Natural killer cell (primary cell): ENCODE results near the gene LPO. TPM values are rescaled to one million over a fixed set of nuclear protein-coding genes. Genes with fewer than 3 reads are reported as not detected.

Experiments used
- ATAC-seq, 3 donors: fragments of 150-1000 bp in 2 of 3; fragments of 200-7000 bp in 1 of 3; cut with Tn5 transposase; 1 replicate in 1 of 3; 2 replicates in 2 of 3; pipeline ENCODE4 v1.10.0; 2021; ENCODE audit warnings: mild to moderate bottlenecking in 2 of 3, moderate library complexity in 2 of 3
- DNase-seq, 2 donors: peaks; one replicate each; pipeline versions ENCODE4 v3.0.0 to v3.0.0-alpha.2; 2013 to 2021; ENCODE audit warnings: mixed read lengths in 1 of 2
- H3K27ac ChIP-seq: one replicate; pipeline ENCODE4 v1.5.1; 2013; ENCODE audit warnings: mild to moderate bottlenecking, low read length
- H3K27me3 ChIP-seq: one replicate; pipeline ENCODE4 v1.6.1; 2013; ENCODE audit warnings: low read length; ENCODE audit not compliant: control insufficient read depth, insufficient read depth
- H3K36me3 ChIP-seq: one replicate; pipeline ENCODE4 v1.6.1; 2013; ENCODE audit warnings: low read length; ENCODE audit not compliant: control insufficient read depth, insufficient read depth
- H3K4me1 ChIP-seq: one replicate; pipeline ENCODE4 v1.6.1; 2013; ENCODE audit warnings: low read length; ENCODE audit not compliant: control insufficient read depth, insufficient read depth
- H3K4me3 ChIP-seq: one replicate; pipeline ENCODE4 v1.5.1; 2013; ENCODE audit warnings: low read length
- H3K9me3 ChIP-seq: one replicate; pipeline ENCODE4 v1.6.1; 2013; ENCODE audit warnings: low read length; ENCODE audit not compliant: control insufficient read depth, insufficient read depth
- H3K27ac Mint-ChIP-seq, 2 donors: one replicate each; pipeline ENCODE4 v1.8.0; 2022; ENCODE audit warnings: mild to moderate bottlenecking in 2 of 2, mixed read lengths in 2 of 2, moderate library complexity in 1 of 2
- H3K27me3 Mint-ChIP-seq, 2 donors: one replicate each; pipeline ENCODE4 v1.8.0; 2022; ENCODE audit warnings: low read depth in 2 of 2, mixed read lengths in 2 of 2
- H3K36me3 Mint-ChIP-seq: one replicate; pipeline ENCODE4 v1.8.0; 2022; ENCODE audit warnings: mixed read lengths
- H3K4me1 Mint-ChIP-seq, 2 donors: one replicate each; pipeline ENCODE4 v1.8.0; 2022; ENCODE audit warnings: mixed read lengths in 2 of 2
- H3K4me3 Mint-ChIP-seq: one replicate; pipeline ENCODE4 v1.8.0; 2022; ENCODE audit warnings: mild to moderate bottlenecking, moderate library complexity, mixed read lengths
- H3K9me3 Mint-ChIP-seq, 2 donors: one replicate each; pipeline ENCODE4 v1.8.0; 2022; ENCODE audit warnings: mixed read lengths in 2 of 2
- WGBS: methylation state at CpG from one replicate; pipeline ENCODE4 v1.1.7; 2013; ENCODE audit warnings: missing lambda C conversion rate; ENCODE audit not compliant: insufficient coverage; 5-methylcytosine and 5-hydroxymethylcytosine counted together
- intact Hi-C: fragments of 100-400 bp; cut with micrococcal nuclease; formaldehyde crosslinking; loops from one replicate; pipeline ENCODE4 v1.14.2; 2022
- total RNA-seq, 4 donors: library from RNA; stranded (reverse); fragments of 120-200 nt in 1 of 4; gene quantifications; one replicate each; pipeline versions ENCODE4 v1.2.3 to v1.2.4, GENCODE V29; 2013 to 2022
- TF ChIP-seq, protein P1 (sequence below): fragments of 200-600 bp; IDR thresholded peaks from one replicate; pipeline ENCODE4 v1.8.0; 2022; ENCODE audit warnings: antibody characterized with exemption

LPO gene
- total RNA-seq, 3 donors from 2014 or later (not counting 1 experiment from before 2014, with no cell fraction given): not detected

DNA sequence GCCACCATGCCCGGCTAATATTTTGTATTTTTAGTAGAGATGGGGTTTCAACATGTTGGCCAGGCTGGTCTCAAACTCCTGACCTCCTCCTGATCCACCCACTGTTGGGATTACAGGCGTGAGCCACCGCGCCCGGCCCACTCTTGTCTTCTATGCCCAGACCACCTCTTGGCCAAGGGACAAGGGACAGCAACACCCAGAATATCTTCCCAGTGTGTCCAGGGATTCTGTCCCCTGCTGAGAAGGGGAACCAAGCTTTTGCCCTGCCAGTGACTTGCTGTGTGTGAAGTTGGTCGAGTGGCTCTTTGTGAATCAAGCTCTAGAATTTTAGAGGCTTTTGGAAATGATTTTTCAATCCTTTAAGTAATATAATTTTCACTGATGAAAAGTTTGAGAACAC is 44.1 kb downstream of the LPO start:
- peaks cover 5 to 9% of the 10 kb centered on the region in 2 donors for H3K4me1 Mint-ChIP-seq
- Histone ChIP-seq H3K4me1 (peaks cover 12% of the 10 kb centered on the region), H3K4me3 (no peak overlapping the region), H3K27me3 (no peaks in the 10 kb centered on the region), H3K36me3 (no peaks in the 10 kb centered on the region), H3K27ac (no peak overlapping the region), H3K9me3 (no peaks in the 10 kb centered on the region)
- no peaks in the 10 kb centered on the region for H3K36me3 Mint-ChIP-seq
- TF ChIP-seq, protein P1, sequence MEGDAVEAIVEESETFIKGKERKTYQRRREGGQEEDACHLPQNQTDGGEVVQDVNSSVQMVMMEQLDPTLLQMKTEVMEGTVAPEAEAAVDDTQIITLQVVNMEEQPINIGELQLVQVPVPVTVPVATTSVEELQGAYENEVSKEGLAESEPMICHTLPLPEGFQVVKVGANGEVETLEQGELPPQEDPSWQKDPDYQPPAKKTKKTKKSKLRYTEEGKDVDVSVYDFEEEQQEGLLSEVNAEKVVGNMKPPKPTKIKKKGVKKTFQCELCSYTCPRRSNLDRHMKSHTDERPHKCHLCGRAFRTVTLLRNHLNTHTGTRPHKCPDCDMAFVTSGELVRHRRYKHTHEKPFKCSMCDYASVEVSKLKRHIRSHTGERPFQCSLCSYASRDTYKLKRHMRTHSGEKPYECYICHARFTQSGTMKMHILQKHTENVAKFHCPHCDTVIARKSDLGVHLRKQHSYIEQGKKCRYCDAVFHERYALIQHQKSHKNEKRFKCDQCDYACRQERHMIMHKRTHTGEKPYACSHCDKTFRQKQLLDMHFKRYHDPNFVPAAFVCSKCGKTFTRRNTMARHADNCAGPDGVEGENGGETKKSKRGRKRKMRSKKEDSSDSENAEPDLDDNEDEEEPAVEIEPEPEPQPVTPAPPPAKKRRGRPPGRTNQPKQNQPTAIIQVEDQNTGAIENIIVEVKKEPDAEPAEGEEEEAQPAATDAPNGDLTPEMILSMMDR: no peak
- H3K4me3 Mint-ChIP-seq: no peak overlapping the region
- intact Hi-C loops: no loop called here
- H3K27ac Mint-ChIP-seq: no peak overlapping the region
- ATAC-seq: no peak
- 90% methylated on average over 4 of the region's 6 CpGs for WGBS
- H3K27me3 Mint-ChIP-seq: peaks cover 21 to 23% of the 10 kb centered on the region in 2 donors
- no peak for DNase-seq
- no peaks in the 10 kb centered on the region for H3K9me3 Mint-ChIP-seq

DNA sequence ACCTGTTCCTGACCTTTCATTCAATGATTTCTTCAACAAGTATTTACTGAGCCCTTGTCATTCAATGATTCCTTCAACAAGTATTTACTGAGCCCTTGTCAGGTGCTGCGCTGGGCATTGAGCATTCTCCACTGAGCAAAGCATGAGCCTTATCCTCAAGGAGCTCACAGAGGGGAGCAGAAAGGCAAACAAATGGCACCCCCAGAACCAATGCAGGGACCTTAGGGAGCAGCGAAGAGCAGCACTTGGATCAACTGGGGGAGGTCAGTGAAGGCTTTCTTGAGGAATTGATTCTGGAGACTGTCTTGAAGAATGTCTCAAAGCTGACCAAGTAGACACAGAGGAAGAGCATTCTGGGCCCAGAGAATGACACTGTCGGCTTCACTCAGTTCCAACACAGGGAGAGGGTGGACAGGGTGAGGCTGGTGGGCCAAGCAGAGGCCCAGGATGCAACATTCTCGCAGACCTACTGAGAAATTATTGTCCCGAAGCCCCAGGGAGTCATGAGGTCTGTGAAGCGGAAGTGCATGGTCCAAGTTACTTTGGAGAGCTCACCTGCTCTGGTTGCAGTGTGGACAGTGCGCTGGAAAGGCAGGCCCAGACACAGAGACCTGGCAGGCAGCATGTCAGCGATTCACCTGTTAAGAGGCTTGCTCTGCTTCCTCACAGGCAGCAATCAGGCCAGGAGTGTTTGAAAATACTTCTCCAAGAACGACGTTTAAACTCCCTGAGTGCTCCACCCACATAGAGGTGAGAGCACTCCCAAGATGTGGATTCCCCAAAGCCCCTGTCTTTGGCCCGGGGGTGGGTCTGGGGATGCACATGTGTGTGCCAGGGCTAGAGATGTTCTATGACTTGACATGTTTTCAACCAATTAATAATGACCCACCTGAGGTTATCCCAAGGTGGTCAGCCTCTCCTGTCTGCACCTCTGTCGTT is 45.6 kb downstream of the LPO start:
- H3K27ac Mint-ChIP-seq: no peak overlapping the region
- ATAC-seq: no peak
- intact Hi-C loops: no loop called here
- H3K27me3 Mint-ChIP-seq: peaks cover 20 to 33% of the 10 kb centered on the region in 2 donors
- Histone ChIP-seq H3K4me3 (no peak overlapping the region), H3K9me3 (no peaks in the 10 kb centered on the region), H3K27me3 (no peaks in the 10 kb centered on the region), H3K27ac (no peak overlapping the region), H3K4me1 (peaks cover 12% of the 10 kb centered on the region), H3K36me3 (no peaks in the 10 kb centered on the region)
- H3K36me3 Mint-ChIP-seq: no peaks in the 10 kb centered on the region
- no peaks in the 10 kb centered on the region for H3K9me3 Mint-ChIP-seq
- no peak overlapping the region for H3K4me3 Mint-ChIP-seq
- TF ChIP-seq, protein P1: no peak
- peaks cover 4 to 5% of the 10 kb centered on the region in 2 donors for H3K4me1 Mint-ChIP-seq
- no peak for DNase-seq
- whole genome bisulfite sequencing: 88% methylated on average over 12 of the region's 12 CpGs

DNA sequence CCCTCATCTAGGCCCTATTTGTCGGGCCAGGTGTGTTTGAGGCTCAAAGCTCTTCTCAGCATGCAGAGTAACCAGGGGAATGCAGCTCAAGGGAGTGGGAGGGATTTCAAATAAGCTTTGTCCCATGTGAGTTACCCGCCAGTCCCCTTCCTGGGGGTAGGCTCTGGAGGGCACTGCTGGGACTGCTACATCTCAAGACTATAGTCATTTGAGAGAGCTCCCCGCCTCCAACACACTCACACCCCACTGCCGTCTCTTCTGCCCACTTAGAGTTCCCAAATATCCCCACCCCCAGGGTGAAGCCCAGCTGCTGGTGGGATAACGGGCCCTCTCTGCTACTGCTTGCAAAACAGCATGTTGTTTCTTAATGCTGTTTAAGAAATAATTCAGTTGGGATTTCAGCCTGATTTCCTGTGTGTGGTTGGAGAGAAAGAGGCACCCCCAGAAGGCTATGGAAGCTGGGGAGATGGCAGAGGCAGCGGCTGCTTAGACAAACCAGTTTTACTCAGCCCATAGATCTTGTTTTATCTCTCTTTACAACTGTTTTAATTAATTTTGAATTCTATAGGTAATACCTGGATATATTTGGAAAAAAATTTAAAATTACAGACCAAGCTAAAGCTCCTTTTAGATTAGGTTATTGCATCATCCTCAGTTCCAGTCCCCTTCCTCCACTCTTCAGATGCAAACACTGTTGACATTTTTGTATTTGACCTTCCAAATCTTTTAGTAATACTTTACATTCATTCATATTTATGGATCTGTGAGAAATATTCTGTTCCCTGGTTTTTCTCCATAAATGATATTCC is 46.4 kb downstream of the LPO start:
- H3K36me3 ChIP-seq: no peaks in the 10 kb centered on the region
- ATAC-seq: no peak
- intact Hi-C loops: no loop called here
- TF ChIP-seq, protein P1: no peak
- H3K36me3 Mint-ChIP-seq: no peaks in the 10 kb centered on the region
- no peak overlapping the region for H3K4me3 ChIP-seq
- H3K27ac ChIP-seq: no peak overlapping the region
- peaks cover under 1 to 1% of the 10 kb centered on the region in 2 donors for H3K4me1 Mint-ChIP-seq
- H3K4me1 ChIP-seq: peaks cover 5% of the 10 kb centered on the region
- H3K27me3 ChIP-seq: no peaks in the 10 kb centered on the region
- H3K9me3 ChIP-seq: no peaks in the 10 kb centered on the region
- no peak overlapping the region for H3K4me3 Mint-ChIP-seq
- WGBS: 61% methylated on average over 5 of the region's 6 CpGs
- H3K9me3 Mint-ChIP-seq: no peaks in the 10 kb centered on the region
- peaks cover 20 to 35% of the 10 kb centered on the region in 2 donors for H3K27me3 Mint-ChIP-seq
- no peak overlapping the region for H3K27ac Mint-ChIP-seq
- DNase-seq: no peak
